GM12892 (cell line): ENCODE measurements around the gene ZNF521.

Source experiments
- DNase-seq: peaks from one replicate; pipeline ENCODE4 v3.0.0; 2011; ENCODE audit not compliant: insufficient read length
- FAIRE-seq: peaks from 2 replicates; lab custom pipeline; 2011; peaks lifted over from hg19 to GRCh38; lab: Jason Lieb, UNC
- POLR2A ChIP-seq: IDR thresholded peaks from 2 replicates; pipeline ENCODE4 v1.6.1; 2011; ENCODE audit warnings: low read depth, low read length, control low read depth
- POLR2AphosphoS5 ChIP-seq: IDR thresholded peaks from 2 replicates; pipeline ENCODE4 v1.6.1; 2011; ENCODE audit warnings: low read depth, low read length, control low read depth
- TAF1 ChIP-seq: IDR thresholded peaks from 2 replicates; pipeline ENCODE4 v1.6.1; 2011; ENCODE audit warnings: low read depth, mild to moderate bottlenecking, control low read depth, low read length, borderline replicate concordance

Gene ZNF521

GRCh38 chr18:25136416-25137196, 215.4 kb downstream of the ZNF521 start:
- DNase-seq (no peak), FAIRE-seq (no peak)
- TF ChIP-seq POLR2AphosphoS5, result no peak
- no peak for TF ChIP-seq TAF1
- no peak for TF ChIP-seq POLR2A

DNA sequence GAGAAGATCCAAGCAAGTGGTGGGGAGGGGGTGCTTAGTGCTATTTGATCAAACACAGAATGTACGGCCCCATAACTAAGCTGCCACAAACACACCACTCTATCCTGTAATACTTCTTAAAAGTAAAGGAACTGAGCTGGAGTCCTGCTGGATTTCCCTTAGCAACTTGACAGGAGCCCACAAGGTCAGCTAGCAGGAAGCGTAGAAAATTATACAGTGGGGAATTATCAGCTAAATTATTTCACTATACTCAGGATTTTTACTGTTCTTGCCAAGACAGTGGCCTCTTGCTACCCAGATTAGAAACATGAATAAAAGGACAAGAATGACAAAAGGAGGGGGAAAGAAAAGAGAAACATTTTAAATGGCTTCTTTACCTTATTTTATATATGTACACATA, 217.1 kb downstream of the ZNF521 start:
- DNase-seq, result no peak
- FAIRE-seq, result no peak
- TF ChIP-seq POLR2AphosphoS5 (no peak), POLR2A (no peak), TAF1 (no peak)

DNA sequence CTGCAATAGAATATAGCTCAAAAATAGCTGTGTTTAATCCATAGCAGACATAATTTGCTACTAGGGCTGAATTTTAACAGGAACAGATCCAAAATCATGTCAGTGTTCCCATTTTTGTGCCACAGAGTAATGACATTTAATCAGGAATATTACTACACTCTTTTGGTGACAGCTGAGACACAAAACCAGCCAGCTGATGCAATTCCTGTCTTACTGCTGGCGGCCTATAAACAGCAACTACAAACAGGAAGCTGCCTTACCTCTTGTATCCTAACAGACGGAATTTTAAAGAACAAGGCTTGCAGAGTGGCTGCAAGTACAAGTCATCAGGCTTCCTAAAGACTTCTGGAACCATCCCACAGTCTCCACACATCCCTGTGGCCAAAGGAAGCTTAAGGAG, 218.1 kb downstream of the ZNF521 start:
- DNase-seq (no peak), FAIRE-seq (no peak)
- TF ChIP-seq POLR2A (no peak), POLR2AphosphoS5 (no peak), TAF1 (no peak)

GRCh38 chr18:25132786-25133496, 219.0 kb downstream of the ZNF521 start:
- FAIRE-seq (no peak), DNase-seq (no peak)
- TF ChIP-seq TAF1, result no peak
- no peak for TF ChIP-seq POLR2AphosphoS5
- TF ChIP-seq POLR2A, result no peak

- no peak for FAIRE-seq
- TF ChIP-seq POLR2AphosphoS5 (no peak), POLR2A (no peak), TAF1 (no peak)
- no peak for DNase-seq
These were observed 225.2 kb downstream of the ZNF521 start for GRCh38 chr18:25126751-25127150.

DNA sequence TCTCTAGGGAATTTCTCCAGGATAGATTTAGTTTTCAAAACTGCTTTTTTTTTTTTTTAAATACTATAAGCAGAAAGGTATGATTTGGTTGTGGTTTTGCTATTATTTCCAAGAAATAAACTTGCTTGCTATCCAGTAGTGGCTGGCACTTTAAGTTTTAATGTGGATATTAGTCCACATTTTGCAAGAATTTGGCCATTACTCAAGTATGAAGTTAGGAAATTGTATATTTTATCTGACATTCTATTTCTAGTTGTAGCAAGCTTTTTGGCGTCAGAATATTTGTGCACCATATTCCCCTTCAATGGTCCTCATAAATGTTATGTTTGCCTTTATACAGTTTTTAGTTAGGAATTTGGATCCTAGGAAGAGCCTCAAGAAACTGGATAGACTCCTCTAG, 226.3 kb downstream of the ZNF521 start:
- TF ChIP-seq POLR2A (no peak), TAF1 (no peak), POLR2AphosphoS5 (no peak)
- DNase-seq, result no peak
- FAIRE-seq, result no peak

GRCh38 chr18:25123438-25124232, 228.3 kb downstream of the ZNF521 start:
- FAIRE-seq, result no peak
- TF ChIP-seq POLR2A (no peak), TAF1 (no peak), POLR2AphosphoS5 (no peak)
- DNase-seq, result no peak

- FAIRE-seq (no peak), DNase-seq (no peak)
- TF ChIP-seq POLR2AphosphoS5 (no peak), POLR2A (no peak), TAF1 (no peak)
These were observed 230.5 kb downstream of the ZNF521 start for GRCh38 chr18:25121442-25121841.

- FAIRE-seq (no peak), DNase-seq (no peak)
- TF ChIP-seq TAF1, result no peak
- no peak for TF ChIP-seq POLR2AphosphoS5
- TF ChIP-seq POLR2A, result no peak
These were observed 238.4 kb downstream of the ZNF521 start for GRCh38 chr18:25113566-25113965.

DNA sequence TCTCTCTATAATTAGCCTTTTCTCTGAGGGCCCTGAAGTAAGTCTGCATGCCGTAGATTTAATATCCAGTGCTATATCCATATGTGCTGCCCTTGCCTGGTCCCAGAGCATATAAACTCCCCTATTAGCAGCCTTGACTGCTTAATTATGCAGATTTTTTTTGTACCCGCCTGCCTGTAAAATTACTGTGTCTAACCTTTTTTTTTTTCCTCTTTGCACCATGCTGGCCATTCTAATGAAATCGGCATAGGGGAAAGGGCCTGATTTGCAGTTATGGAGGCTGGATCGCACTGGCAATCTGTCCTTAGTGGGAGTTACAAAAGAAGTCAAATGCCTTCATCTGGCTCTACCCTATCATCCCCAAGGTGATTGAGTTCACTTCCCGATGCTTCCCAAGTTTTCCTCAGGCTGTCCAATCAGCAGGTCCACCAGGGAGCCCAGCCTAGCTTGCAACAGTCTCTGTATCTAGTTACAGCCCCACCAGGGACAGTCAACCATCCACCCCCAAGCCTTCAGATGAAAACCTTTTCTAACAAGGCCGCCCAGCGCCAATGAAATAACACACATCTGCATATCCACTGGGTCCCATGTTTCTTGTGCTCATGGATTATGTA, 239.0 kb downstream of the ZNF521 start:
- DNase-seq, result no peak
- TF ChIP-seq POLR2AphosphoS5, result no peak
- no peak for TF ChIP-seq TAF1
- no peak for TF ChIP-seq POLR2A
- no peak for FAIRE-seq

GRCh38 chr18:25111377-25112288, 240.3 kb downstream of the ZNF521 start:
- no peak for DNase-seq
- no peak for FAIRE-seq
- no peak for TF ChIP-seq POLR2A
